ENCODE data around the gene MAN1A2. TPM values are rescaled to one million over a fixed set of nuclear protein-coding genes. Genes with fewer than 3 reads are reported as not detected.

Gene MAN1A2
- total and polyA plus RNA-seq, 9 of the 15 experiments (the other 6 are each of a cell fraction or from before 2014, with no cell fraction given): 4.2 to 38.4 (median 18.7) TPM

DNA sequence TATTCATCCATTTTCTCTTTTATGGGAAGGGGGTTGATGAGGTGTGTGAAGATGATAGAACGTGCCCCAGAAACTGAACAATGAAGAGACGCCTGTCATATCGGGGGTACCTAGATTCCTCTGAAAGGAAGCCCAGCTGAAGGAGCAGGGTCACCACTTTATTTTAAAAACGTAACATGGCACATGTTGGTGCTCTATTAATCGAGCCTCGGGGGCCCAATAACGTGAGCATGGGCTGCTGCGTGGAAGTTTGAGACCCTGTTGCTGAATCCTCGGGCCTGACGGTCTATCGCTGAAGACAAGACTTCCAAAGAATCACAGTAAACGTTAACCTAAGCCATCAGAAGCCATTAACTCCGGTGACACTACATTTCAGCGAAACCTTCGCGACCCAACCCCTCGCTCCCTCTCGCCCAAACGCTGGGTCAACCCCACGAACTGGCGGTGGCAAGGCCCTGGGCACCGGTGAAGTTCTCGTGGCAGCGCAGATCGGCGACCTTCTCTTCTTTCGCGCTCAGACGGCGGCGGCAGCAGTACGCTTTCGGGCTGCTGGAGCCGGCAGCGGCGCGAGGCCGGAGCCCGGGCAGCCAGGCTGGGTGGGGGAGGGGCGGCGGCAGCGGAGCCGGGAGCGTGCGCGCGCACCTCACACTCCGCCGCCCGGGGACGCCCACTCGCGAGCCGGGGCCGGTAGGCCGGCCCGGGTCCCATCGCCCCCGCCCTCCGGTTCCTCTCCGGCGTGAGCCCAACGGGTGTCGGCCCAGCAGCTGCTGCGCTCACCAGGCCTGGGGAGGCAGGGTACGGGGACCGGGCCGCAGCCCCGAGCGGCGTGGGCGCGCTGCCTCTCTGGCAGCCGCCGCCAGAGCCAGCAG, 838 bp upstream of the MAN1A2 start (continued):
- TF ChIP-seq, protein P1, sequence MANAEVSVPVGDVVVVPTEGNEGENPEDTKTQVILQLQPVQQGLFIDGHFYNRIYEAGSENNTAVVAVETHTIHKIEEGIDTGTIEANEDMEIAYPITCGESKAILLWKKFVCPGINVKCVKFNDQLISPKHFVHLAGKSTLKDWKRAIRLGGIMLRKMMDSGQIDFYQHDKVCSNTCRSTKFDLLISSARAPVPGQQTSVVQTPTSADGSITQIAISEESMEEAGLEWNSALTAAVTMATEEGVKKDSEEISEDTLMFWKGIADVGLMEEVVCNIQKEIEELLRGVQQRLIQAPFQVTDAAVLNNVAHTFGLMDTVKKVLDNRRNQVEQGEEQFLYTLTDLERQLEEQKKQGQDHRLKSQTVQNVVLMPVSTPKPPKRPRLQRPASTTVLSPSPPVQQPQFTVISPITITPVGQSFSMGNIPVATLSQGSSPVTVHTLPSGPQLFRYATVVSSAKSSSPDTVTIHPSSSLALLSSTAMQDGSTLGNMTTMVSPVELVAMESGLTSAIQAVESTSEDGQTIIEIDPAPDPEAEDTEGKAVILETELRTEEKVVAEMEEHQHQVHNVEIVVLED (CRISPR knock-in tag; IDR thresholded peaks at IDR 0.05): peak; percentile 56; the same call in 1 of the 2 replicates
- TF ChIP-seq GATA2 (CRISPR knock-in tag; IDR thresholded peaks at IDR 0.05) (no peak), SMARCE1 (IDR thresholded peaks at IDR 0.05) (peak; percentile 34; the same call in 1 of the 2 replicates), SIN3A (IDR thresholded peaks at IDR 0.05; ENCODE audit: borderline replicate concordance in 2 of 2, control insufficient read depth in 1 of 2, low read depth in 2 of 2, low read length in 2 of 2) (no peak; a peak in 1 of 4 replicates), TRIM28 (IDR thresholded peaks at IDR 0.05) (no peak; the same call in 1 of the 2 replicates)
- TF ChIP-seq, protein P2, sequence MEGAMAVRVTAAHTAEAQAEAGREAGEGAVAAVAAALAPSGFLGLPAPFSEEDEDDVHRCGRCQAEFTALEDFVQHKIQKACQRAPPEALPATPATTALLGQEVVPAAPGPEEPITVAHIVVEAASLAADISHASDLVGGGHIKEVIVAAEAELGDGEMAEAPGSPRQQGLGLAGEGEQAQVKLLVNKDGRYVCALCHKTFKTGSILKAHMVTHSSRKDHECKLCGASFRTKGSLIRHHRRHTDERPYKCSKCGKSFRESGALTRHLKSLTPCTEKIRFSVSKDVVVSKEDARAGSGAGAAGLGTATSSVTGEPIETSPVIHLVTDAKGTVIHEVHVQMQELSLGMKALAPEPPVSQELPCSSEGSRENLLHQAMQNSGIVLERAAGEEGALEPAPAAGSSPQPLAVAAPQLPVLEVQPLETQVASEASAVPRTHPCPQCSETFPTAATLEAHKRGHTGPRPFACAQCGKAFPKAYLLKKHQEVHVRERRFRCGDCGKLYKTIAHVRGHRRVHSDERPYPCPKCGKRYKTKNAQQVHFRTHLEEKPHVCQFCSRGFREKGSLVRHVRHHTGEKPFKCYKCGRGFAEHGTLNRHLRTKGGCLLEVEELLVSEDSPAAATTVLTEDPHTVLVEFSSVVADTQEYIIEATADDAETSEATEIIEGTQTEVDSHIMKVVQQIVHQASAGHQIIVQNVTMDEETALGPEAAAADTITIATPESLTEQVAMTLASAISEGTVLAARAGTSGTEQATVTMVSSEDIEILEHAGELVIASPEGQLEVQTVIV (CRISPR knock-in tag; IDR thresholded peaks at IDR 0.05; ENCODE audit: borderline replicate concordance): no peak
- TF ChIP-seq, protein P3, sequence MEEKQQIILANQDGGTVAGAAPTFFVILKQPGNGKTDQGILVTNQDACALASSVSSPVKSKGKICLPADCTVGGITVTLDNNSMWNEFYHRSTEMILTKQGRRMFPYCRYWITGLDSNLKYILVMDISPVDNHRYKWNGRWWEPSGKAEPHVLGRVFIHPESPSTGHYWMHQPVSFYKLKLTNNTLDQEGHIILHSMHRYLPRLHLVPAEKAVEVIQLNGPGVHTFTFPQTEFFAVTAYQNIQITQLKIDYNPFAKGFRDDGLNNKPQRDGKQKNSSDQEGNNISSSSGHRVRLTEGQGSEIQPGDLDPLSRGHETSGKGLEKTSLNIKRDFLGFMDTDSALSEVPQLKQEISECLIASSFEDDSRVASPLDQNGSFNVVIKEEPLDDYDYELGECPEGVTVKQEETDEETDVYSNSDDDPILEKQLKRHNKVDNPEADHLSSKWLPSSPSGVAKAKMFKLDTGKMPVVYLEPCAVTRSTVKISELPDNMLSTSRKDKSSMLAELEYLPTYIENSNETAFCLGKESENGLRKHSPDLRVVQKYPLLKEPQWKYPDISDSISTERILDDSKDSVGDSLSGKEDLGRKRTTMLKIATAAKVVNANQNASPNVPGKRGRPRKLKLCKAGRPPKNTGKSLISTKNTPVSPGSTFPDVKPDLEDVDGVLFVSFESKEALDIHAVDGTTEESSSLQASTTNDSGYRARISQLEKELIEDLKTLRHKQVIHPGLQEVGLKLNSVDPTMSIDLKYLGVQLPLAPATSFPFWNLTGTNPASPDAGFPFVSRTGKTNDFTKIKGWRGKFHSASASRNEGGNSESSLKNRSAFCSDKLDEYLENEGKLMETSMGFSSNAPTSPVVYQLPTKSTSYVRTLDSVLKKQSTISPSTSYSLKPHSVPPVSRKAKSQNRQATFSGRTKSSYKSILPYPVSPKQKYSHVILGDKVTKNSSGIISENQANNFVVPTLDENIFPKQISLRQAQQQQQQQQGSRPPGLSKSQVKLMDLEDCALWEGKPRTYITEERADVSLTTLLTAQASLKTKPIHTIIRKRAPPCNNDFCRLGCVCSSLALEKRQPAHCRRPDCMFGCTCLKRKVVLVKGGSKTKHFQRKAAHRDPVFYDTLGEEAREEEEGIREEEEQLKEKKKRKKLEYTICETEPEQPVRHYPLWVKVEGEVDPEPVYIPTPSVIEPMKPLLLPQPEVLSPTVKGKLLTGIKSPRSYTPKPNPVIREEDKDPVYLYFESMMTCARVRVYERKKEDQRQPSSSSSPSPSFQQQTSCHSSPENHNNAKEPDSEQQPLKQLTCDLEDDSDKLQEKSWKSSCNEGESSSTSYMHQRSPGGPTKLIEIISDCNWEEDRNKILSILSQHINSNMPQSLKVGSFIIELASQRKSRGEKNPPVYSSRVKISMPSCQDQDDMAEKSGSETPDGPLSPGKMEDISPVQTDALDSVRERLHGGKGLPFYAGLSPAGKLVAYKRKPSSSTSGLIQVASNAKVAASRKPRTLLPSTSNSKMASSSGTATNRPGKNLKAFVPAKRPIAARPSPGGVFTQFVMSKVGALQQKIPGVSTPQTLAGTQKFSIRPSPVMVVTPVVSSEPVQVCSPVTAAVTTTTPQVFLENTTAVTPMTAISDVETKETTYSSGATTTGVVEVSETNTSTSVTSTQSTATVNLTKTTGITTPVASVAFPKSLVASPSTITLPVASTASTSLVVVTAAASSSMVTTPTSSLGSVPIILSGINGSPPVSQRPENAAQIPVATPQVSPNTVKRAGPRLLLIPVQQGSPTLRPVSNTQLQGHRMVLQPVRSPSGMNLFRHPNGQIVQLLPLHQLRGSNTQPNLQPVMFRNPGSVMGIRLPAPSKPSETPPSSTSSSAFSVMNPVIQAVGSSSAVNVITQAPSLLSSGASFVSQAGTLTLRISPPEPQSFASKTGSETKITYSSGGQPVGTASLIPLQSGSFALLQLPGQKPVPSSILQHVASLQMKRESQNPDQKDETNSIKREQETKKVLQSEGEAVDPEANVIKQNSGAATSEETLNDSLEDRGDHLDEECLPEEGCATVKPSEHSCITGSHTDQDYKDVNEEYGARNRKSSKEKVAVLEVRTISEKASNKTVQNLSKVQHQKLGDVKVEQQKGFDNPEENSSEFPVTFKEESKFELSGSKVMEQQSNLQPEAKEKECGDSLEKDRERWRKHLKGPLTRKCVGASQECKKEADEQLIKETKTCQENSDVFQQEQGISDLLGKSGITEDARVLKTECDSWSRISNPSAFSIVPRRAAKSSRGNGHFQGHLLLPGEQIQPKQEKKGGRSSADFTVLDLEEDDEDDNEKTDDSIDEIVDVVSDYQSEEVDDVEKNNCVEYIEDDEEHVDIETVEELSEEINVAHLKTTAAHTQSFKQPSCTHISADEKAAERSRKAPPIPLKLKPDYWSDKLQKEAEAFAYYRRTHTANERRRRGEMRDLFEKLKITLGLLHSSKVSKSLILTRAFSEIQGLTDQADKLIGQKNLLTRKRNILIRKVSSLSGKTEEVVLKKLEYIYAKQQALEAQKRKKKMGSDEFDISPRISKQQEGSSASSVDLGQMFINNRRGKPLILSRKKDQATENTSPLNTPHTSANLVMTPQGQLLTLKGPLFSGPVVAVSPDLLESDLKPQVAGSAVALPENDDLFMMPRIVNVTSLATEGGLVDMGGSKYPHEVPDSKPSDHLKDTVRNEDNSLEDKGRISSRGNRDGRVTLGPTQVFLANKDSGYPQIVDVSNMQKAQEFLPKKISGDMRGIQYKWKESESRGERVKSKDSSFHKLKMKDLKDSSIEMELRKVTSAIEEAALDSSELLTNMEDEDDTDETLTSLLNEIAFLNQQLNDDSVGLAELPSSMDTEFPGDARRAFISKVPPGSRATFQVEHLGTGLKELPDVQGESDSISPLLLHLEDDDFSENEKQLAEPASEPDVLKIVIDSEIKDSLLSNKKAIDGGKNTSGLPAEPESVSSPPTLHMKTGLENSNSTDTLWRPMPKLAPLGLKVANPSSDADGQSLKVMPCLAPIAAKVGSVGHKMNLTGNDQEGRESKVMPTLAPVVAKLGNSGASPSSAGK (IDR thresholded peaks at IDR 0.05): peak; percentile 67
- TF ChIP-seq, protein P4, sequence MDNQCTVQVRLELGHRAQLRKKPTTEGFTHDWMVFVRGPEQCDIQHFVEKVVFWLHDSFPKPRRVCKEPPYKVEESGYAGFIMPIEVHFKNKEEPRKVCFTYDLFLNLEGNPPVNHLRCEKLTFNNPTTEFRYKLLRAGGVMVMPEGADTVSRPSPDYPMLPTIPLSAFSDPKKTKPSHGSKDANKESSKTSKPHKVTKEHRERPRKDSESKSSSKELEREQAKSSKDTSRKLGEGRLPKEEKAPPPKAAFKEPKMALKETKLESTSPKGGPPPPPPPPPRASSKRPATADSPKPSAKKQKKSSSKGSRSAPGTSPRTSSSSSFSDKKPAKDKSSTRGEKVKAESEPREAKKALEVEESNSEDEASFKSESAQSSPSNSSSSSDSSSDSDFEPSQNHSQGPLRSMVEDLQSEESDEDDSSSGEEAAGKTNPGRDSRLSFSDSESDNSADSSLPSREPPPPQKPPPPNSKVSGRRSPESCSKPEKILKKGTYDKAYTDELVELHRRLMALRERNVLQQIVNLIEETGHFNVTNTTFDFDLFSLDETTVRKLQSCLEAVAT (IDR thresholded peaks at IDR 0.05): peak; percentile 62 to 73; a peak in 3 of 4 replicates

Measured in K562 (cell line).